CD4-positive, alpha-beta T cell treated with Interleukin-2 at 100 ng/mL for 4 hours (primary cell): Measurements from ENCODE around the gene NUP43.
A peak's percentile ranks its signal among the peaks of the same experiment; 100 is the strongest.
"Not testable (repeated sequence)": the region's sequence is repeated elsewhere in the genome, so short reads cannot be mapped to it uniquely, and the experiment has no call there.

Experiments used
- DNase-seq: peaks from one replicate; pipeline ENCODE4 v3.0.0-alpha.2; 2020; ENCODE audit warnings: low spot score

NUP43 gene

DNA sequence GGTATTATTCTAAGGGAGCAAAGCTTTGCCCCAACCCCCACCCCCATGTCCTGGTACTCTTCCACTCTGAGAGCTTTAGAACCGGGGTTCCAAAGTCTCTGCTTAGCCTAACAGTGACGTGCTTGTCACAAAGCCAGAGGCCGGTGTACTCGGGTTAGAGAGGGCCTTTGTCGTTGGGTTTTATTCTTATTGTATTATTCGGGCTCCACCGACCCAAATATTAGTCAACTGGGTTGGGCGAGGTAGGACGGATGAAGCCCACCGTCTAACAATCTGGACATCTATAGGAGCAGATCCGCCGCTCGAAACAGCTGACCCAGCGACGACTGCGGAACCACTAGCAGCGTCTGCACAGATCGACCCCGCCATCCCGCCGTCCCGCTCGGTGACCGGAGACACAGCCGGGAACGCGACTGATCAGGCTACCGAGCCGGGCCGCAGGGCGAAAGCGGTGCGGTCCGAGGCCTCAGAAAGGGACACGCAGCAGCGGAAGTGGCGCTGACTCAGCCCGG is 2.8 kb upstream of the NUP43 start:
- DNase-seq, result not testable (repeated sequence)

GRCh38 chr6:149745252-149745651 is 1.1 kb downstream of the NUP43 start:
- DNase-seq, result not testable (repeated sequence)

- DNase-seq, result no peak
Observed at GRCh38 chr6:149734915-149735314, 11.4 kb downstream of the NUP43 start.

- no peak for DNase-seq
Observed at GRCh38 chr6:149733089-149733720, 13.1 kb downstream of the NUP43 start.

- no peak for DNase-seq
Observed at GRCh38 chr6:149729824-149730223, 16.5 kb downstream of the NUP43 start.

DNA sequence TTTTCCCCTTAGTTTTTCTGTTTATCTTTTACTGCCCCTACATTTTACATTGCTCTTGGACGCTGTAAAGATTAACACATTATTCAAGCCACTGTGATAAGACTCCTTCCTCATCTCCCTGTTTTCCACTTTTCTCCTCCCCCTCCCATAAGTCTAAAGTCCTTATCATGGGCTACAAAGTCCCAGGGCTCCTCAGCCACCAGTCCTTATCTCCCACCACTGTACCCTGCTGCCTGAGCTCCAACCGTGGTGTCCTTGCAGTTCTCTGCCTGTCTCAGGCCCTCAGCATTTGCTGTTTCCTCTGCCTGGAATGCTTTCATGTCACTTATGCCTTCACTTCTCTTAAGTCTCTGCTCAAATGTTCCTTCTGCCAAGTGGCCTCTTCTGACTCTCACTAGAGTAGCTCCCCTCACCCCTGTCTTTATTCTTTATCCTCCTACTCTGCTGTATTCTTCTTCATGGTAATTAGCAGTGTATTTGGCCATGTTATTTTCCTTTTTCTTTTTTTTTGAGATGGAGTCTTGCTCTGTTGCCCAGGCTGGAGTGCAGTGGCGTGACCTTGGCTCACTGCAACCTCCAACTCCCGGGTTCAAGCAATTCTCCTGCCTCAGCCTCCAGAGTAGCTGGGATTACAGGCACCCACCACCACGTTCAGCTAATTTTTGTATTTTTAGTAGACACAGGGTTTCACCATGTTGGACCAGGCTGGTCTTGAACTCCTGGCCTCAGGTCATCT is 17.7 kb downstream of the NUP43 start:
- DNase-seq, result no peak

- no peak for DNase-seq
Observed at GRCh38 chr6:149727793-149728498, 18.4 kb downstream of the NUP43 start.

GRCh38 chr6:149725785-149726184 is 20.5 kb downstream of the NUP43 start:
- no peak for DNase-seq

DNA sequence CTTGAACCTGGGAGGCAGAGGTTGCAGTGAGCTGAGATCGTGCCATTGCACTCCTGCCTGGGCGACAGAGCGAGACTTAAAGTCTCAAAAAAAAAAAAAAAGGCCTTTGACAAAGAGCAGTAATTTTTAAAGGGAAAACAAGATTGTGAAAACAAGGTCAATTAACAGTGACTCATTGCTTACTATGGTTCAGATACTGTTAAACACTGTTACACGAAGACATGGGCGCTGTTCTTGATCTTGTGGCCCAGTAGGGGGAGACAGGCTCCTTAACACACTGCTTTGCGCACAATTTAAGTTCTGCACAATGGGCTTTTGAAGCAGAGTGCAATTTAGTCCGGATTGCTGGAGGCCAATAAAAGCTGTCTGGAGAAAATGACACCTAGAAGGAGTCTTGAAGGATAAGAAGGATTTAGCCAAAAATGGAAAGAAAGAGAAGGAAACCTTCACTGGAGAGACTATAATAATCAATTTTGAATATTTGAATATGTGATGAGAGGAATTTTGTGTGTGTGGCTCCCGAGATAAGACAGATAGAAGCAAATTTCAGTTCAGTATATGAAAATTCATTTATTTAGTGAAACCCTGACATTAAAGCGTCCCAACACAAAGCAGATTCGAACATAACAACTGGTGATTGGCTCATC is 22.4 kb downstream of the NUP43 start:
- DNase-seq, result peak; percentile 72

DNA sequence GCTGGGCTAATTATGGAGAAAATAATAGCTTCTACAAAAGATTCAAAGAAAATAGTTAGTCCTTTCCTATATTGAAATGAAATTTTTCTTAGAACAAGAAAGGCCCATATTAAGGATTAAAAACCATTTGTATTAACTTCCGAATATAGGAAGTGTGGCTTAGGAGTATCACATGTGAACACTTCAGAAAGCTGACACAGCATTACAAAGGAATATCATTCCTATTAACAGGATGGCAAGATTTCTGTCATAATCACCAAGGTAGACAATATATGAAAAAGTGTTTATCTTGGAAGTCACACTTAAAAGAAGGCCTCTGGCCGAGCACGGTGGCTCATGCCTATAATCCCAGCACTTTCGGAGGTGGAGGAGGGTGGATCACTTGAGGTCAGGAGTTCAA is 23.1 kb downstream of the NUP43 start:
- DNase-seq, result no peak

DNA sequence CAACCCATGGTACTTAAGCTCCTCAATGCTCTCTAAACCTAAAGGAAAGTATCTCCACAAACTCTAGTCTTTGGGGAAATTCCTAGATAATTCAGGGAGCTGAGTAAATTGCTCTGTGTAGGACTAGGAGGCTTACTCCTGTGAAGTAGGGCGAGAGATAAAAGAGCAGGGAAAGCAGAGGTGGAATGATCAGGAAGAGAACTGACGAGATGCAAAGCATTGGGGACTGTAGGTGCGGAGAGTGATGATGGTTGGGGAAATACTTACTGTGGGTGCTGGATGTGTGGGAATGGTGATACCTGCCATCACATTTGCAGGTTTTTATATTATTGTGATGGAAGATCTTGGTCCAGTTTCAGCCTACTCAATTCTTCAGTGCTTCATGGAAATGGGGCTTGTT is 26.8 kb downstream of the NUP43 start:
- no peak for DNase-seq

DNA sequence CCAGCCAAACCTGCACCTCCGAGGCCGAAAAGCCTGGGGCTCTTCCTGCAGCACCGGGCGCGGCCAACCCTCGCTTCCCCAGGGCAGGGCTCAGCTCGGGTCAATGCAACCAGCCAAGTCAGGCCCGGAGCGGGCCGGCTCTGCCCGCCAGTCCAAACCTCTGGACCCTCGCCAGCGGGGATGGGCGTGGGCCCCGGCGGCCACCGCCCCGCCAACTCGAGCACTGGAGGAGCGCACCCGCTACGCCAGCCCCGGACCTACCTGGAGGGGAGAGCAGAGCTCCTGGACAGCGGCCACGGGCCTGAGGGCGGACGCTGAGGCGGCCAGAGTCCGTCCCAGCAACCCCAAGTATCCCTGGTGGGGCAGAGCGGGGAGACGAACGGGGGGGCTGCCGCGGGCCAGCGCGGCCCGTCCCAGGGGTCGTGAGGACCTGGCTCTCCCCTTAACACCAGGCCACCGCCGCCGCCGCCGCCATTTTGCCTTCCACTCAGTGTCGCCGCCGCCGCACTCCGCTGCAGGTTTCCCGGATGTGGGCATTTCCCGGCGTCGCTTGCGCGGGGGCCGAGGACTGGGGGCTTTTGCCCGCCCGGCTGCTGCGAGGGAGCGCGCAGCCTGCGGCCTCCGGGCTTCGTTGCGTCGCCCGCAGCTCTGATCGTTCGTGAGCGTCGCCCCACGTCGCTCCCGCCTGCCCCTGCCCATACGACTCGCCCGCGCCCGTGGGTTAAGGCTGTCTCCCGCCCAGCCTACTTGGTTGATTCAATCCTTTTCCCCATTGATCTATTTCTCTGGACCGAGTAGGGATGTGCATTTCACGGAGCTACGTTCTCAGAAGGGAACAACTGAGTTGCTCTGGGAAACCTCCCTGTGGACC is 28.5 kb downstream of the NUP43 start, which contains the start of gene LATS1:
LATS1 (minus strand) TSS at position 514 of the 871 bp plus-strand sequence. CDS start 15,975 bp downstream, outside the sequence.
- DNase-seq, result peak; percentile 90

- DNase-seq, result no peak
Observed at GRCh38 chr6:149717255-149717587, 29.1 kb downstream of the NUP43 start.

DNA sequence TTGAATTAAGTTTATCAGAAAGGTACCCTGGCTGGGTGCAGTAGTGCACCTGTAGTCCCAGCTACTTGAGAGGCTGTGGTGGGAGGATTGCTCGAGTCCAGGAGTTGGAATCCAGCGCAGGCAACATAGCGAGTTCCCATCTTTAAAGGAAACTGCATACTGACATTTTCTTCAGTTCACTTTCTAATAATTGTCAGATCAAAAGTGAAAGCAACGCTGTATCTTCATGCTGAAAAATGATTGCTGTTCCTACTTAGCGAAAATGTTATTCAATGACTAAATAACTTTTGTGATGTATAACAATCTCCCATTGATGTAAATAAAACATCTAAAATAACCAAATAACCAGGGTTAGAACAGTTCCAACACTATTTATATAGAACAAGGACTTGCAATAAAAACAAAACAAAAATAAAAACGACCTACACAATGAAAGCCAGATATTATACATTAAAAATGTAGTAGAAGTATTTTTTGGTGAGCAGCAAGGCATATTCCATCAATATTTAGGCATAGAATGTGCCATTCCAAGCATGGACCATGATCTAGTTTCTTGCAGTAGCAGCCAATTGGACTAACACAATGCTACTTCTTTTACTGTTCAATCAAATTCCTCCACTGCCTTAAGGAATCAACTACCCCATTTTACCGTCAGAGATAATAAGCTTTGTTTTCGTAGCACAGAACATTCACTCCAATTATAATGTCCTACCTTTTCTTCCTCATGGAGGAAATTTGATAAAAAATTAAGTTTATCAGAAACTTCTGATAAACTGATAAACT is 30.0 kb downstream of the NUP43 start:
- no peak for DNase-seq

GRCh38 chr6:149714442-149714841 is 31.9 kb downstream of the NUP43 start:
- DNase-seq, result no peak

- DNase-seq, result no peak
Observed at GRCh38 chr6:149711711-149712110, 34.6 kb downstream of the NUP43 start.

- DNase-seq, result no peak
Observed at GRCh38 chr6:149701714-149702113, 44.6 kb downstream of the NUP43 start.

DNA sequence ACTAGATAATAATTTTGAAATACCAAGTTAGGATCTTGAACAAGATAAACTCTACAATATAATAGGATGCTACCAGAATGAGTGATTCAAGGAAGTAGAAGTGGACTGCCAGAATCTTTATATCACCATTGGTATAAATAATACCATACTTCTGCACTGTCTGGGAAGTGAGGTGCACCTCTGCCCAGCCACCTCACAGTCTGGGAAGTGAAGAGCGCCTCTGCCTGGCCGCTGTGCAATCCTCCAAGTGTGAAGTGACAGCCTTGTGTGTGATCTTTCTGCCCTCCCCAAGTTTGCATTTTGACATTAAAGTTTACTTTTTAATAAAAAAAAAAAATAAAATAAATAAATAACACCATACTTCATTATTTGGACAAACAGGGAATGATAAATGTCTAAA is 47.2 kb downstream of the NUP43 start:
- no peak for DNase-seq

DNA sequence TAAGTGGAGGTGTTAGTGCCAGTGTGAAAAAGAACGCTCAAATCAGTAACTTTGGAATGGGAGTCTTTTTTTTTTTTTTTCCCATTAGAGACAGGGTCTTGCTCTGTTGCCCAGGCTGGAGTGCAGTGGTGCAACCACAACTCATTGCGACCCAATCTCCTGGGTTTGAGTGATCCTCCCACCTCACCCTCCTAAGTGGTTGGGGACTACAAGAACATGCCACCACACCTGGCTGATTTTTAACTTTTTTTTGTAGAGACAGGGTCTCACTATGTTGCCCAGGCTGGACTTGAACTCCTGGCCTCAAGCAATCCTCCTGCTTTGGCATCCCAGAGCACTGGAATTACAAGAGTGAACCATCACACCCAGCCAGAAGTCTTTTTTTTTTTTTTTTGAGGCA is 48.2 kb downstream of the NUP43 start:
- no peak for DNase-seq

DNA sequence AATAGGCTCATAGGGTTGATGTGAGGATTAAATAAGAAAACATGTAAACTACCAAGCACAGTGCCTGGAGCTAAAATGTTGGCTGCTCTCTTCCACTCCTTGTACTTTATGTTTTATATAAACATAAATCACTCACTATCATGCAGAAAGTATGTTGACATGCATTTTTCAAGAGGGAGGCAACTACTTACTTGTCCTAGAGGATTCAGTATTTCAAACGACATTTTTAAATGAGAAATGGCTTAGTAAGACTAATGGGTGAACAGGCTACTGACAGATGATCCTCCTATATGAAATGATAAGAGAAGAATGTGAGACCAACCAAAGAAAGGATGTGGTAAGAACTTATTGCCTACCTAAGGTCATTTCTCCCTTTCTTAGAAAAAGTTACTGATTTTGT is 49.4 kb downstream of the NUP43 start:
- no peak for DNase-seq

- DNase-seq, result no peak
Observed at GRCh38 chr6:149694921-149695320, 51.4 kb downstream of the NUP43 start.
